PC-9 (cell line): Measurements from ENCODE around the gene EXD3.

ENCODE experiments used
- CTCF ChIP-seq: fragments of 200-600 bp; sonication (generic); conservative IDR thresholded peaks from 2 replicates; pipeline ENCODE4 v1.6.1; 2017; ENCODE audit warnings: mixed run types, antibody characterized with exemption, mild to moderate bottlenecking, moderate library complexity
- EZH2 ChIP-seq: fragments of 200-600 bp; sonication (generic); IDR thresholded peaks from 2 replicates; pipeline ENCODE4 v1.8.0; 2017; ENCODE audit warnings: antibody characterized with exemption, low read depth

- TF ChIP-seq CTCF (no peak), EZH2 (no peak)
These were observed 33.3 kb upstream of the EXD3 start for GRCh38 chr9:137456061-137456863.
